Measurements from ENCODE around the gene HSPB2.
"Not testable (repeated sequence)": the region's sequence is repeated elsewhere in the genome, so short reads cannot be mapped to it uniquely, and the experiment has no call there.

Gene HSPB2

GRCh38 chr11:111912535-111912934 is at the start of gene HSPB2:
HSPB2 (plus strand) TSS chr11:111912734; CDS start chr11:111912830, 96 bp downstream.
- DNase-seq (ENCODE audit: low read depth in 2 of 2, low spot score in 1 of 2): no peak

- DNase-seq (ENCODE audit: low read depth in 2 of 2, low spot score in 1 of 2): no peak
Observed at GRCh38 chr11:111870113-111870512, 42.4 kb upstream of the HSPB2 start.

GRCh38 chr11:111870522-111870885 is 42.0 kb upstream of the HSPB2 start:
- DNase-seq (ENCODE audit: low read depth in 2 of 2, low spot score in 1 of 2): no peak

- peak; percentile 75 to 78 for DNase-seq (ENCODE audit: low read depth in 2 of 2, low spot score in 1 of 2)
Observed at GRCh38 chr11:111870886-111871692, 41.4 kb upstream of the HSPB2 start, which contains the start of gene ALG9. ALG9 (minus strand) TSS chr11:111871581; CDS start chr11:111871482, 99 bp downstream.

- DNase-seq (ENCODE audit: low read depth in 2 of 2, low spot score in 1 of 2): no peak
Observed at GRCh38 chr11:111871693-111872161, 40.8 kb upstream of the HSPB2 start.

- DNase-seq (ENCODE audit: low read depth in 2 of 2, low spot score in 1 of 2): no peak
Observed at GRCh38 chr11:111878385-111878848, 34.1 kb upstream of the HSPB2 start.

GRCh38 chr11:111878849-111879636 is 33.5 kb upstream of the HSPB2 start, which contains the start of the genes CFAP68 and FDXACB1:
CFAP68 (plus strand) TSS chr11:111879541; CDS start chr11:111879561, 20 bp downstream.
FDXACB1 (minus strand) TSS chr11:111879165; CDS start chr11:111879132, 33 bp downstream.
- DNase-seq (ENCODE audit: low read depth in 2 of 2, low spot score in 1 of 2): peak; percentile 90

- no peak for DNase-seq (ENCODE audit: low read depth in 2 of 2, low spot score in 1 of 2)
Observed at GRCh38 chr11:111879637-111879960, 32.9 kb upstream of the HSPB2 start.

GRCh38 chr11:111882202-111882601 is 30.3 kb upstream of the HSPB2 start:
- no peak for DNase-seq (ENCODE audit: low read depth in 2 of 2, low spot score in 1 of 2)

GRCh38 chr11:111885053-111885452 is 27.5 kb upstream of the HSPB2 start:
- DNase-seq (ENCODE audit: low read depth in 2 of 2, low spot score in 1 of 2): not testable (repeated sequence)

- no peak for DNase-seq (ENCODE audit: low read depth in 2 of 2, low spot score in 1 of 2)
Observed at GRCh38 chr11:111886032-111886431, 26.5 kb upstream of the HSPB2 start.

GRCh38 chr11:111886844-111887243 is 25.7 kb upstream of the HSPB2 start:
- no peak for DNase-seq (ENCODE audit: low read depth in 2 of 2, low spot score in 1 of 2)

- DNase-seq (ENCODE audit: low read depth in 2 of 2, low spot score in 1 of 2): no peak
Observed at GRCh38 chr11:111905411-111905810, 7.1 kb upstream of the HSPB2 start.

- no peak for DNase-seq (ENCODE audit: low read depth in 2 of 2, low spot score in 1 of 2)
Observed at GRCh38 chr11:111906680-111907079, 5.9 kb upstream of the HSPB2 start.

- DNase-seq (ENCODE audit: low read depth in 2 of 2, low spot score in 1 of 2): no peak
Observed at GRCh38 chr11:111908639-111909305, 3.8 kb upstream of the HSPB2 start.

- no peak for DNase-seq (ENCODE audit: low read depth in 2 of 2, low spot score in 1 of 2)
Observed at GRCh38 chr11:111909378-111909777, 3.2 kb upstream of the HSPB2 start.

- DNase-seq (ENCODE audit: low read depth in 2 of 2, low spot score in 1 of 2): no peak
Observed at GRCh38 chr11:111910676-111911562, 1.6 kb upstream of the HSPB2 start.

- DNase-seq (ENCODE audit: low read depth in 2 of 2, low spot score in 1 of 2): no peak
Observed at GRCh38 chr11:111911563-111912401, 752 bp upstream of the HSPB2 start, which contains the start of gene CRYAB. CRYAB (minus strand) TSS chr11:111911770; CDS start chr11:111911724, 46 bp downstream.

All from stimulated activated CD8-positive, alpha-beta memory T cell treated with anti-CD3 and anti-CD28 coated beads, Interleukin-4, amount 100 ng/mL, for 1 hour (primary cell).